NB4 (cell line): ENCODE results near the gene DISP2.

ENCODE experiments used
- MAX ChIP-seq: IDR thresholded peaks from 2 replicates; pipeline ENCODE4 v1.6.1; 2011; ENCODE audit warnings: low read depth, low read length
- MYC ChIP-seq: IDR thresholded peaks from 2 replicates; pipeline ENCODE4 v1.6.1; 2011; ENCODE audit warnings: low read depth, low read length
- POLR2A ChIP-seq: IDR thresholded peaks from 2 replicates; pipeline ENCODE4 v1.6.1; 2011; ENCODE audit warnings: mild to moderate bottlenecking; ENCODE audit not compliant: insufficient read length; ENCODE audit errors: extremely low read depth
- TF ChIP-seq, protein P1 (sequence below): IDR thresholded peaks from one replicate; pipeline ENCODE4 v1.5.1; 2012; ENCODE audit warnings: low read depth, low read length

- TF ChIP-seq, protein P1, sequence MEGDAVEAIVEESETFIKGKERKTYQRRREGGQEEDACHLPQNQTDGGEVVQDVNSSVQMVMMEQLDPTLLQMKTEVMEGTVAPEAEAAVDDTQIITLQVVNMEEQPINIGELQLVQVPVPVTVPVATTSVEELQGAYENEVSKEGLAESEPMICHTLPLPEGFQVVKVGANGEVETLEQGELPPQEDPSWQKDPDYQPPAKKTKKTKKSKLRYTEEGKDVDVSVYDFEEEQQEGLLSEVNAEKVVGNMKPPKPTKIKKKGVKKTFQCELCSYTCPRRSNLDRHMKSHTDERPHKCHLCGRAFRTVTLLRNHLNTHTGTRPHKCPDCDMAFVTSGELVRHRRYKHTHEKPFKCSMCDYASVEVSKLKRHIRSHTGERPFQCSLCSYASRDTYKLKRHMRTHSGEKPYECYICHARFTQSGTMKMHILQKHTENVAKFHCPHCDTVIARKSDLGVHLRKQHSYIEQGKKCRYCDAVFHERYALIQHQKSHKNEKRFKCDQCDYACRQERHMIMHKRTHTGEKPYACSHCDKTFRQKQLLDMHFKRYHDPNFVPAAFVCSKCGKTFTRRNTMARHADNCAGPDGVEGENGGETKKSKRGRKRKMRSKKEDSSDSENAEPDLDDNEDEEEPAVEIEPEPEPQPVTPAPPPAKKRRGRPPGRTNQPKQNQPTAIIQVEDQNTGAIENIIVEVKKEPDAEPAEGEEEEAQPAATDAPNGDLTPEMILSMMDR = no peak
- TF ChIP-seq MYC (no peak), POLR2A (no peak), MAX (no peak)
Measured at GRCh38 chr15:40347559-40348473, 10.2 kb upstream of the DISP2 start.
